BLaER1 treated with 17β-estradiol and CSF1 and Interleukin-3, amounts not matched to agents 10 nM and 100 nM (cell line): Measurements from ENCODE around the gene ANK3.

Source experiments
- H3K27ac ChIP-seq, 11 experiments: shearing (Covaris generic); formaldehyde crosslinking; 2 replicates each; pipeline ENCODE4 v1.8.1; 2022
- H3K27me3 ChIP-seq, 11 experiments: shearing (Covaris generic); formaldehyde crosslinking; 2 replicates each; pipeline ENCODE4 v1.8.1; 2022
- H3K36me3 ChIP-seq, 11 experiments: shearing (Covaris generic); formaldehyde crosslinking; 2 replicates each; pipeline ENCODE4 v1.8.1; 2022
- H3K4me1 ChIP-seq, 10 experiments: shearing (Covaris generic); formaldehyde crosslinking; 2 replicates each; pipeline ENCODE4 v1.8.1; 2022
- H3K4me2 ChIP-seq, 11 experiments: shearing (Covaris generic); formaldehyde crosslinking; 2 replicates each; pipeline ENCODE4 v1.8.1; 2022
- H3K4me3 ChIP-seq, 10 experiments: shearing (Covaris generic); formaldehyde crosslinking; 2 replicates each; pipeline ENCODE4 v1.8.1; 2022
- H3K9ac ChIP-seq, 11 experiments: shearing (Covaris generic); formaldehyde crosslinking; 2 replicates each; pipeline ENCODE4 v1.8.1; 2022
- H3K9me3 ChIP-seq, 11 experiments: shearing (Covaris generic); formaldehyde crosslinking; replicated peaks in 1 of 11; 2 replicates each; pipeline ENCODE4 v1.8.1; 2022
- H4K20me1 ChIP-seq, 11 experiments: shearing (Covaris generic); formaldehyde crosslinking; 2 replicates each; pipeline ENCODE4 v1.8.1; 2022
- Cebpa-rat ChIP-seq, 11 experiments: shearing (Covaris generic); IDR thresholded peaks; 2 replicates each; pipeline ENCODE4 v1.8.1; 2022

Gene ANK3

GRCh38 chr10:60347270-60347669 is 42.4 kb downstream of the ANK3 start:
- no peak overlapping the region for H3K27ac ChIP-seq
- H4K20me1 ChIP-seq: no peaks in the 10 kb centered on the region
- TF ChIP-seq Cebpa-rat (IDR thresholded peaks at IDR 0.05): no peak
- no peaks in the 10 kb centered on the region for H3K9me3 ChIP-seq
- H3K4me1 ChIP-seq: peaks cover 0 to 8% (median 0%) of the 10 kb centered on the region in 10 experiments; a peak in 4 of 20 replicates
- no peak overlapping the region for H3K4me2 ChIP-seq
- no peak overlapping the region for H3K9ac ChIP-seq
- H3K4me3 ChIP-seq: no peak overlapping the region
- no peaks in the 10 kb centered on the region for H3K27me3 ChIP-seq
- H3K36me3 ChIP-seq: no peaks in the 10 kb centered on the region

DNA sequence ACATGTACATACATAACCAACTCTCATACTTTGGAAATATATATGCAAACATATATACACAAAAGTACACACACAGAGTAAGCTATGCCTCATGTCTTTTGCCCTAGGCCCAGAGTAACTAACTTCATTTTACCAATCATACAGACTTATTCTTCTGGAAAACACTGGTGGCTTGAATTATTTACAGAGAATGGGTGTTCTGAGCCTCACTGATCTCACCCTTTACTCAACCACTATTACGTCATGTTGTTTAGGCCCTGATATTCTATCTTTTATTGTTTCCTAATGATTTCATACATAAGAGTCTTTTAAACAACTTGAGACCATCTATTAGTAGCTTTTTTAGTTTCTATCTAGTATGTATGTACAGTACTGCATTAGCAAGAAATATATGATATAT is 43.0 kb downstream of the ANK3 start:
- H4K20me1 ChIP-seq: no peaks in the 10 kb centered on the region
- peaks cover 0 to 8% (median 0%) of the 10 kb centered on the region in 10 experiments; a peak in 4 of 20 replicates for H3K4me1 ChIP-seq
- H3K9ac ChIP-seq: no peak overlapping the region
- no peaks in the 10 kb centered on the region for H3K36me3 ChIP-seq
- H3K4me2 ChIP-seq: no peak overlapping the region
- H3K9me3 ChIP-seq: no peaks in the 10 kb centered on the region
- no peak overlapping the region for H3K27ac ChIP-seq
- no peaks in the 10 kb centered on the region for H3K27me3 ChIP-seq
- TF ChIP-seq Cebpa-rat (IDR thresholded peaks at IDR 0.05): no peak
- no peak overlapping the region for H3K4me3 ChIP-seq

DNA sequence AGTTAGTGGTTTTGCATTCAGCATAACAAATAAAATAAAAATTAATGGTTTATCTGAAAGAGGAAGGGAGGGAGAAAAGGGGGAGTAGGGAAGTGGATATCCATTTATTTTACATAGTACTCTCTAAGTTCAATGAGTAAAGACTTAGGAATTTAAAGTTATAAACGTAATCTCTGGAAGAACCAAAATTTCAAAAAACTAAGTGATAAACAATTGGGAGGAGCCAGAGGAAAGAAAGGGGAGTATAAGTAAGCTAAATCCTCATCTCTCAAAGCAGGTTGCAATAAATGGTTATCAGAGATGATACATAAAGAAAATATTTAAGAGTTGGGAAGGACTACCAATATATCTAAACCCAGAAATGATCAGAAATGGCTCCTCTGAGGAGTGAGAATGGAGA is 46.4 kb downstream of the ANK3 start:
- no peaks in the 10 kb centered on the region for H3K9me3 ChIP-seq
- H3K27me3 ChIP-seq: no peaks in the 10 kb centered on the region
- no peaks in the 10 kb centered on the region for H3K36me3 ChIP-seq
- no peaks in the 10 kb centered on the region for H3K4me1 ChIP-seq
- no peak overlapping the region for H3K27ac ChIP-seq
- H4K20me1 ChIP-seq: no peaks in the 10 kb centered on the region
- no peak overlapping the region for H3K9ac ChIP-seq
- no peak overlapping the region for H3K4me2 ChIP-seq
- no peak overlapping the region for H3K4me3 ChIP-seq
- TF ChIP-seq Cebpa-rat (IDR thresholded peaks at IDR 0.05): no peak

DNA sequence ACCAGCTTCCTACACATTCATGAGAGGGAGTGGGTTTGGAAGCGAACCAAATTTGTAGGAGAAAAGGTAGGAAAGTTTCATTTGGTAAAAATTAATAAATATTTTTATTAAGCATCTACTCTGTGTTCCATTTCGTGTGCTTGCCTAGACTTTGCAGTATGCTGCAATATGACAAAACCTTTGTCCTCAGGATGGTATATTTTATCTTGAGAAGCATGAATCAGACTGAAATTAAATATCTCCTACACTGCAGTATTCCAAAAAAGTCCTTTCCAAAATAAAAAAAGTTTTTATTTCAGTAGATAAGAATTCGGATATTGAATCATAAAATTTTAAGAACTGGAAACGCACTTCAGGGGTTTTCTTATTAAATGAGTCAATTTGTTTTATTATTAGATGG is 47.7 kb downstream of the ANK3 start:
- no peak overlapping the region for H3K27ac ChIP-seq
- H4K20me1 ChIP-seq: no peaks in the 10 kb centered on the region
- no peaks in the 10 kb centered on the region for H3K4me1 ChIP-seq
- no peak overlapping the region for H3K4me3 ChIP-seq
- no peaks in the 10 kb centered on the region for H3K27me3 ChIP-seq
- H3K9me3 ChIP-seq: no peaks in the 10 kb centered on the region
- no peaks in the 10 kb centered on the region for H3K36me3 ChIP-seq
- H3K9ac ChIP-seq: no peak overlapping the region
- H3K4me2 ChIP-seq: no peak overlapping the region
- TF ChIP-seq Cebpa-rat (IDR thresholded peaks at IDR 0.05): no peak

DNA sequence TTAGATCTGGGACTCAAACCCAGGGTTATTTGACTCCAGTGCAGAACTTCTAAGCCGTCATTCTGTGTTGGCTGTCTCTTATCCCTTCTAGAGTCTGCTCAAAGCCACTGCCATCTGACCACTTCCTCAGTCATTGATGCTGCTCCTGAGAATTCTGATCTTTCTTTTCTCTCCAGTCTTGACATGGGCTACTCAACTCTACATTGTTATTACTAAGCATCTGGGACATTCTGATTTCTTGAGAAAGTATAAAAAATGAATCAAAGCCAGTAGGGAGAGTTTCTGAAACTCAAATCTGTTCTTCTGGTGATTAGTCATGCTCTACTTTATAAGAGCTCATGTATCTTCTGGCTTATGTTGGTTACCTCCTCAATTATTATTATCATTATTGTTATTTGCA is 48.7 kb downstream of the ANK3 start:
- no peak overlapping the region for H3K9ac ChIP-seq
- no peak overlapping the region for H3K4me2 ChIP-seq
- H3K4me1 ChIP-seq: no peaks in the 10 kb centered on the region
- H3K9me3 ChIP-seq: no peaks in the 10 kb centered on the region
- no peaks in the 10 kb centered on the region for H3K36me3 ChIP-seq
- H3K27me3 ChIP-seq: no peaks in the 10 kb centered on the region
- no peak for TF ChIP-seq Cebpa-rat (IDR thresholded peaks at IDR 0.05)
- no peaks in the 10 kb centered on the region for H4K20me1 ChIP-seq
- H3K27ac ChIP-seq: no peak overlapping the region
- no peak overlapping the region for H3K4me3 ChIP-seq

DNA sequence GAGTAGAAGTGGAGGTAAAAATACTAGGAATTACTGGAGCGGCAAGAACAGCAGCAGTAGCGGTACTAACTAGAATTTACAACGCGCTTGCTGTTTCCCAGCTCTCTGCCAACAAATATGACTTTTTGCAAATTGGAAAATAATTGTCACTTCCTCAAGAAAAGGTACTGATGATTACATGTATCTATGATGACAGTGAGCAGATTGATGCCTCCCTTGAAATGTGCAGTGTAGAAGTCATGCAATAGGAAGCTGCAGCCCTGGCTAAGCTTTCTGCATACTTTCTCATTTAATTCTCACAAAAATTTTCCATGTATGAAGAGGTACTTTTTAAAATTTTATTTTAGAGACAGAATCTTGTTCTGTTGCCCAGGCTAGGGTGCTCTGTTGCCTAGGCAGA is 49.9 kb downstream of the ANK3 start:
- Histone ChIP-seq H3K4me1 (no peaks in the 10 kb centered on the region), H3K4me3 (no peak overlapping the region), H3K4me2 (no peak overlapping the region), H3K27ac (no peak overlapping the region), H4K20me1 (no peaks in the 10 kb centered on the region), H3K36me3 (no peaks in the 10 kb centered on the region), H3K9me3 (no peaks in the 10 kb centered on the region), H3K9ac (no peak overlapping the region), H3K27me3 (no peaks in the 10 kb centered on the region)
- TF ChIP-seq Cebpa-rat (IDR thresholded peaks at IDR 0.05): no peak

DNA sequence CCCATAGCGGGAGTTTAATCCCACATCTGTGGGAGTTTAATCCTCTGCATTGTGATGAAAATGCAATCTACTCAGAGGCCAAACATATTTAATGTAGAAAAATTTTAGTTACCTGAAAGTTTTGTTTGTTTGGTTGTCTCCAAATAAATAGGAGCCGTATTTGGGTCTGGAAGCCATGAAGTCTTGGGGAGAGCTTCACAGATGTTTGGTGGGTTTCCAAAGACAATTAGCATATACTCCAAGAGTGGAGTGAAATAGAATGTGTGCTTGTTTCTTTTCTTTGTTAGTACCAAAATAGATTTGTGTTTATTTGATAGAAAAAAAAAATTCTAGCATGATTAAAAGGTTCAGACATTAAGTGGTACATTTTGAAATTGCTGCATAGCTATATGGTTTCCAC is 50.9 kb downstream of the ANK3 start:
- no peaks in the 10 kb centered on the region for H3K4me1 ChIP-seq

DNA sequence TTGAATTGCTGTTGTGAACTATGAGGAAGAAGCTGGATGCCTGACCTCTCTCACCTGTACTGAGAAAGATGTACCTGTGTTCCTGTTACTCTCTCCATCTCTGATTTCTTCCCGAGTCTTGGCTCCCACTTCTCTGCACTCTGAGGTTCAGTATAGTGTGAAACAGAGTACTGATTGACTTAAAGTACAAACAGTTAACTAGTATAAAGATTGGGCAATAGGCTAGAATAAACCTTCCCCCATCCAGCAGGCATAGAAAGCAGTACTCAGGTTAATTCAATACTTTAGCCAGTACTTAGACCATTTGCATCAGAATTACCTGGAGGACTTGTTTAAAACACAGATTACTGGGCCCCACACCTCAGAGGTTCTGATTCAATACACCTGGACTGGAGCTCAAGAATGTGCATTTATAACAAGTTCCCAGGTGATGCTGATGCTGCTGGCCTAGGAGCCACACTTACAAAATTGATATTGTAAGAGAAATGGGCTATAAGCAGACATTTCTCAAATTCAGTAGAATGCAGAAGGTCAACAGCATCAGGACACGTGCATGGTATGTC is 51.6 kb downstream of the ANK3 start:
- Histone ChIP-seq H4K20me1 (no peaks in the 10 kb centered on the region), H3K4me1 (no peaks in the 10 kb centered on the region)

More for the DNA sequence above, 50.9 kb downstream of the ANK3 start:
- Histone ChIP-seq H3K4me3 (no peak overlapping the region), H3K27ac (no peak overlapping the region), H3K4me2 (no peak overlapping the region), H3K36me3 (no peaks in the 10 kb centered on the region), H3K27me3 (no peaks in the 10 kb centered on the region), H4K20me1 (no peaks in the 10 kb centered on the region), H3K9me3 (no peaks in the 10 kb centered on the region), H3K9ac (no peak overlapping the region)
- no peak for TF ChIP-seq Cebpa-rat (IDR thresholded peaks at IDR 0.05)

DNA sequence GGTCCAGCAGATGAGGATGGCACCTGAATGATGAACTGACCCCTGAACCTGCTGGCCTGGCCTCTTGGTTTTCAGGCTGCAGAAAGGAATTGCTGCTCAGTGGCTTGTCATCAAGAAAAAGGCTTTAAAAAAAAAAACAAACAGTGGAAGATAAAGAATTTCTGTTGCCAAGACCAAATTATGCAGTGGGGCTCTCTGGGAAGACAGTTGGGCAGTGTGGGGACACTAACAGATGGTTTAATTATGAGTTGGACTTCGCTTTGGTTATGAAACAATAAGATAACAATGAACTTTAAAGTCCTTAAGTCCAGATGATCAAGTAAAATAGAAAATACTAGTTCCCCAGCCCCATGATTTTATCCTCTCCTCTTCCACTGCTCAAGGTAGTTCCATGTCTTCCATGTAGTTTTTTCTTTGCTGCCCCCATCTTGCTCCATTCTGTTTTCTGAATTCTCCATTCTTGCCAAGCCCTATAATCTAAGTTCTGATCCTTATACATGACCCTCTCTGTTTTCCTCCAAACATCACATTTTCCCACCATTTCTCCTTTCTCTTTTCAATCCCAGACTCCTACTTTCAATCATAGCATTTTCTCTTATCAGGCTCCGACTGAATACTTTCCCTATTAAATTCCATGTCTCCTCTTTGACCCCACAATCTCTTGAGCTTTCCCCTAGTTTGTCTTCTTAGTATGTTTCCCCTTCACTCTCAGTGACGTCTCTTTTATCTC is 52.6 kb downstream of the ANK3 start:
- H3K27ac ChIP-seq: no peak overlapping the region
- H3K36me3 ChIP-seq: no peaks in the 10 kb centered on the region
- H4K20me1 ChIP-seq: no peaks in the 10 kb centered on the region
- no peaks in the 10 kb centered on the region for H3K27me3 ChIP-seq
- no peaks in the 10 kb centered on the region for H3K4me1 ChIP-seq
- TF ChIP-seq Cebpa-rat (IDR thresholded peaks at IDR 0.05): no peak
- H3K4me2 ChIP-seq: no peak overlapping the region
- H3K9me3 ChIP-seq: no peaks in the 10 kb centered on the region
- no peak overlapping the region for H3K4me3 ChIP-seq
- no peak overlapping the region for H3K9ac ChIP-seq

More for the DNA sequence above, 51.6 kb downstream of the ANK3 start:
- Histone ChIP-seq H3K27me3 (no peaks in the 10 kb centered on the region), H3K36me3 (no peaks in the 10 kb centered on the region), H3K9ac (no peak overlapping the region), H3K4me2 (no peak overlapping the region), H3K4me3 (no peak overlapping the region), H3K27ac (no peak overlapping the region), H3K9me3 (no peaks in the 10 kb centered on the region)
- TF ChIP-seq Cebpa-rat (IDR thresholded peaks at IDR 0.05): no peak

- H3K4me3 ChIP-seq: no peak overlapping the region
- H3K9me3 ChIP-seq: no peaks in the 10 kb centered on the region; a peak in 1 of 22 replicates
- no peak overlapping the region for H3K9ac ChIP-seq
- no peaks in the 10 kb centered on the region for H3K36me3 ChIP-seq
- H3K4me1 ChIP-seq: no peaks in the 10 kb centered on the region
- H3K27ac ChIP-seq: no peak overlapping the region
- no peaks in the 10 kb centered on the region for H3K27me3 ChIP-seq
- H4K20me1 ChIP-seq: no peaks in the 10 kb centered on the region
- no peak overlapping the region for H3K4me2 ChIP-seq
- TF ChIP-seq Cebpa-rat (IDR thresholded peaks at IDR 0.05): no peak
These were observed 54.0 kb downstream of the ANK3 start for GRCh38 chr10:60335708-60336107.
